Measurements from ENCODE around the gene GNAQ.
A peak's percentile ranks its signal among the peaks of the same experiment; 100 is the strongest.
"Not testable (repeated sequence)": the region's sequence is repeated elsewhere in the genome, so short reads cannot be mapped to it uniquely, and the experiment has no call there.

The GNAQ gene

DNA sequence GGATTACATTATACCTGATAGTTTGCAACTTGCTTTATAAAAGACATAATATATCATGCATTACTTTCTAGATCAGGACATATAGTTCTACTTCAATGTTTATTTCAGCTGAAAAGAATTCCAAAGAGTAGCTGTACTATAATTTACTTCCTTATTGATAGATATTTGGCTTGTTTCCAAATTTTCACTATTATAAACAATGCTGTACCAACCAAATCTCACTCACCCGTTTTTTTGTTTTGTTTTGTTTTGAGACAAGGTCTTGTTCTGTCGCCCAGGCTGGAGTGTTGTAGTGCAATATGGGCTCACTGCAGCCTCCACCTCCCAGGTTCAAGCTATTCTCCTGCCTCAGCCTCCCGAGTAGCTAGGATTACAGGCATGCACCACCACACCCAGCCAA, 132.7 kb downstream of the GNAQ start:
- no peak for FAIRE-seq

DNA sequence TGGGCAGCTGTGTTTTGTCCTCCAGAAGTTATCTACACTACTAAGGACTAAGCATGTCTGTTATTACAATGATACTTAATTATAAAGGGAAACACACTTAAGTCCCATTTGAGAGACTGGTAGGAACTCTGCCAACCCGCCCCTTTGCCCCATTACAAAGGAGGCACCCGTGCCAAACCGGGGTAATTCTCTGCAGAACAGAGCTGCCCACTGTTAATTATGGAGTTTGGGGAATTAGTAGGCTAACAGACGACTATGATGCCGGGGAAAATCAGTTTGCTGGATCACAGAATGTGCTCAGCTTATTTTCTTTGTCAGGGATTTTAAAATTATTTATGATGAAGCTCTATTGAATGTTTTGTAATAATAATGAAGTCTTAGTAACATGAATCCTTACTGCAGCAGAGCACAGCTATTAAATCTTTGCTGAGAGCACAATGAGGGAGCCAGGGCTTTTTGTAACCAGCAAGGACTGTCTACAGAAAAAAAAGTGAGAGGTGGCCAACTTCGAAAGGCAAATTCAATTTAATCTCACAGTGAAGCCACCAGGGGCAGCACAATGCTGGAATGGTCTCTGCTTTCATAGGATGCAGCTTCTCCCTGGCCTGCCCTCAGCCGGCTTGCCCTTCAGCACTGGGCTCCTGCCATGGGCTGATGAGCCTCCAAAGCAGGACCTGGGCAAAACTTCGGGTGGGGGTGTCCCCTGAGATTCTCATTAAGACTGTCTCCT, 134.5 kb downstream of the GNAQ start:
- FAIRE-seq, result no peak

DNA sequence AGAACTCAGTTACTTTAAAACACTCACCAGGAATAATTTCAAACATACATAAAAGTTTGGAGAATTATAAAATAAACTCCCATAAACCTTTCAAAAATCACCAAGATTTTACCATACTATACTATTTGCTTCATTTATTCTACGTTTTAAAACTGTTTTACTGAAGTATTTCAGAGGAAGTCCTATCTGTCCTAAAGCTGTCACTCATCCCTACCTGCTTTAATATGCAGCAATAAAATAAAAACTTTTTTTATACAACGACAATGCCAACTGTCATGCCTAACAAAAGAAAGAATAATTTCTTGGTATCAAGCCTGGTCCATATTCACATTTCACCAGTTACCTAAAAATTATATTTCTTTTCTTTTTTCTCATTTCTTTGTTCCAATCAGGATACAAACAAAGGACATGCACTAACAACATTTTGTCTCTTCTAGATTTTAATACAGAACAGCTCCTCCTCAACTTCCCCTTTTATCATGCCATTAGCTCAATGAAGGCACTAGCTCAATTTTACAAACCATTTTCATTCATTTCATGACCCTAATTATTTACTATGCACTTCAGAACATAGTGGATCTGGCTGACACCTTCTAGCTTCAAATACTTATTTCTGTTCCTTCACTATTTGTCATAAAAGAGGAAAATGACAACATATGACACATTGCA, 135.2 kb downstream of the GNAQ start:
- no peak for FAIRE-seq

DNA sequence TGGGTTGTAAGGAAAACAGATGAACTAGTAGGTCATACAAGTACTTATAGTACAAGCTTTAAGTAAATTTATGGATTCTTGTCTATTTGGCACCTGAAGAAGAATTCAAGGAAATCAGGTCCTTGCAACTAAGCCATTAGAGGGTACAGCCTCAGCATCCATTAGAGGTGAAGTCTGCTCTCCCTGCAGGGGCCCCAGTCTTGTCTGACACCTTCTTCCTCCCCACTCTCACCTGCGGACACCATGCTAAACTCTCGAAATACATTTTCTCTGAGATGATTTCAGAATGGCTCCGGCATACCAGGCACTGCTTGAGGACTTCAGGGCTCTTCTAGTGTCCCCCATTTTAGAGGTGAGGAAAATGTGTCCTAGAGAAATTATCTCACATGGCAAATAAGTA, 137.9 kb downstream of the GNAQ start:
- no peak for FAIRE-seq

DNA sequence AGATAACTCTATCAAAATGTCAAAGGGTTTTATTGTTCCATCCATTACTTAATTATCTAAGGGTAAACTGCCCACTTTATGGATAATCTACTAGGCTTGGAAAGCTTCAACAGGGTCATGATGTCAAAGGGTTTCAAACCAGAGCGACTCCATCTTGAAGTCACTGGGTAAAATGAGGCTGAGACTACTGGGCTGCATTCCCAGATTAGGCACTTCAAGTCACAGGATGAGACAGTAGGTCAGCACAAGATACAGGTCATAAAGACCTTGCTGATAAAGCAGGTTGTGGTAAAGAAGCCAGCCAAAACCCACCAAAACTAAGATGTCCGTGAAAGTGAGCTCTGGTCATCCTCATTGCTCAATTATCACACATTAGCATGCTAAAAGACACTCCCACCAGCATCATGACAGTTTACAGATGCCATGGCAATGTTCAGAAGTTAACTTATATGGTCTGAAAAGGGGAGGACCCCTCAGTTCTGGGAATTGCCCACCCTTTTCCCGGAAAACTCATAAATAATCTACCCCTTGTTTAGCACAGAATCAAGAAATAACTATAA, 138.6 kb downstream of the GNAQ start:
- FAIRE-seq, result no peak

DNA sequence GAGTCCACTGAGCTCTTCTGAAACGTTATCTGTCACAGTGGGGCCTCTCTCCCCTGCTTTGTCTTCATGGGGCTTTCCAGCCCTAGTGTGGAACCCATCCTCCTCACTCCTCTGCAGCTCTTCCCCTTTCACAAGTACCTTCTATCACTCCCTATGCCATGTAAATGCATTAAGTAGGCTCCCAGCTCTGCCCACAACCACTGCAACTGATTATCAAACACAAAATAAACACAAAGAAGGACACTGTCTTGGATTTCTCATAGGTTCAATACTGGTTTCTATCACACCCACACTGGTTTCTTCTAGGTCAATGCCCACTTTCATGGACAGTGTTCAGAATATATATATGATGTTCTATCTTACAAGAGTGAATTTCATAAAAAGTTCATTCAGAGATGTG, 139.4 kb downstream of the GNAQ start:
- FAIRE-seq, result peak; percentile 43

DNA sequence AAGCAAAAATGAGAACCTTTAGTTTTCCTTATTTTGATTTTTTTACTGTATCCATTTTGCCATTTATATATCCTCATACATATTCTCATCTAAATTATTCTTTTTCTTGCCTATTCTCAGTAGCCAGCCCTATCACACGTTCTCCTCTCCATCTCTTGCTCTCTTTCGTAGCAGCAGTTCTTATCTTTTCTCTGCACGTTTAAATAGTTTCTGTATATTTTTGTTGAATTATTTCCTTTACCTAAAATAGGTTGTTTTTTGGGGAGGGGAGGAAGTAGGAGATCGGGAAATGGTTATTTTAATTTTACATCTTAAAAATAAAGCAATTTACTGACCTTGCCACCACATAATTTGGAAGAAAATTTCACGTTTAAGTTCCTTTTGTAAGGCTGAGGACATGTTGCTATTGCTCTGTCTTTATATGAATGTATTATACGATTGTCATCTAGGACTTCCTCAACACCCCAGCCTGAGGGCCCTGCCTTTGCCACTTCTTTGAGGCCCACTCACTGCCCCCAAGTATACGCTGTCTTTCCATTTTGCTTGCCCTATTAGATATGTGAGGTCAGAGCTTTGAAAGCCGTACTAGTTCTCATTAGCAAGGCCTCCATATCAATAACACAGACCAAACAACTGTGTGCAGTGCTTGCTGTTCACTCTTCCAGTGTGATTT, 140.3 kb downstream of the GNAQ start:
- FAIRE-seq, result no peak

DNA sequence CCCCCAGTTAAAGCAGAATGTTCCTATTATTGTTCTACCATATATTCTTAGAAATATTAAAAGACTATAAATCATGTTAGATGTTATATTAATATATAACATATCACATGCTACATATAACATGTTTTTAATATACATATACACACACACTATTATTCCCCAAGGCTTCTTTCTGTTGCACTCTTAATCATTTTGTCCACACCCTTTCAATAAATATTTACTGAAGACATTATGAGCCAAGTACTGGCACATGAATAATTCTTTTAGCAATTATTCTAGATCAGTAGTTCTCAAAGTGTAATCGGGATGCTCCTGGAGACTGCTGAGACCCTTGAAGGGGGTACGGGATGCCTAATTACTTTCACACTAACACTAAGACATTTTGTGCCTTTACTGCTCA, 143.9 kb downstream of the GNAQ start:
- no peak for FAIRE-seq

DNA sequence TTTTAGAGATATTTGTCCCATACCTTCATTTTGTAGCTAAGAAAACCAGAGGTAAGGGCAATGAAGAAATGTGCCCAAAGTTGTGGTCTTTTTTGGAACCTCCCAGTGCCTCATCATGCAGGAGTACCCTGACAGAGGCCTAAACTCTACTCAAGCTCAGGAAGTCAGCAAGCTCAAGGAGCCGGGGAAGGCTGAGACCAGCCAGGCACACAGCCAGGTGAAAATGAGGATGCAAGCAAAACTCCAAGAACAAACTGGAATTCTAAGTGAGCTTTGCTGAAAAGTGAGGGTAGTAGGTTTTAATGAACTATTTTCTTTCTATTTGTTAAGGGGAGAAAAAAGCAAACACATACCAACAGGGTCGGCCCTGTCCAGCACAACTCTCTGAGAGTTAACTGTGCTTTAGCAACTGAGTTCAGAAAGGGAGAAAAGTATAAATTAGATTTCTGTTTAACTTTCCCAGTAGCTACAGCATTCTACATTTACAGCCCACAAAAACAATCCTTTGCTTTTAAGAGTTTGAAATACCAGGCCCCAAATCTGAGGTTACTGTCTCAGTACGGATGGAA, 146.4 kb downstream of the GNAQ start:
- no peak for FAIRE-seq

DNA sequence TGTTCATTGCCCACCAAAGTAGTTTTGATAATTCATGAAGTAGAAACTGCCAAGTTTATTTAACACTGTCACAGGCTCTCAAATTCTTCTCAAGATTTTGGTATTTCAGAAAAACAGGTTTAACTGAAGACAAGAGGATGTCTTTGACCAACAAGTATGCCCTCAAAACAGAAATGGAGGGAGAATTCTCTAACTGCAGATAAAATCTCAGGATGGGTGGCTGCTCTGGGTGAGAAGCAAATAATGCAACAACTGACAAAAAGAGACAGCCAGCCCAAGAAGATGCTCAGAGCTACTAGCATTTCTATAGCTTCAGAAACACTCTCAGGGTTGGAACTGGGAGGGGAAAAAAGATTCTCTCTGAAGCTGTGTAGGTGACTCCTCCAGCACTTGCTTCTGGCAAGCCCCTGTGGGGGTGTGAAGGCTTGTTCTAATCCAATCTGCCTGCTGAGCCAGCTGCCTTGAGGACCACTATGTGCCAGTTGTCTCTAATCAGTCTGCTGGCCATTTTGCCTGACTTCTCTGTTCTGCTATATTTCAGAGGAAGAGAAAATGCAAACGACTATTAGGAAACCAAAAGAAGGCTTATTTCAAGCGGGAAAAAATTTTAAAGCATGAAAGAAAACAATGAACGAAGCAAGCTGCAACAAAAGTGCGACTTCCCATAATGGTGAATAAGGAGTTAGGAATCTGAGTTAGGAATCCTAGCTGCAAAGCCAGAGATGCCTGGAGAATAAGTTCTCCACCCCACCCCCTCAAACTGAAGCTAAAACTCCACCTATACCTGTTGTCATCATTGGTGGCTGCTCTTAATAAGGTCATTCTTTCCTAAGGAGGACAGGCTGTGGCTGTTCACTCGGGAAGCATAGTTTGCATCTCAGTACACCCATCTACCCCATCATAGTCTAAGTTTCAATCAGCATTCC, 147.5 kb downstream of the GNAQ start:
- FAIRE-seq, result no peak

DNA sequence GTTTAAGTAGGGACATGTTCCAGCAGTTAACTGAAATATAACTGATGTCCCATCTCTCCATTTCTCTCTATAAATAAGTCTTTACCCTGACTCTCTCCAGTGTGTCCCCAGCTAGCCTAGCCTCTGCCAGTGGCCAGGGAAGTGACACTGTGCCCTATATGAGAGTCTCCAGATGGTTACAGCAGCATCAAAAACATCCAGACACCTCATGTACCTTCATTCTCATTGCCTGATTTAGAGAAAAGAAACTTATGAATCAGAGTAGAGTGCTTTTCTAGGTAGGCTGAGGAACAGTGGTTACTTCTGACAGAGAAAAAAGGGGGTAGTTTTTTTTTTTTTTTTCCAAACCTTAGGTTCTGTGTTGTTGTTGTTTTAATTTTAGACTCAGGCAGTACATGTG, 148.5 kb downstream of the GNAQ start:
- no peak for FAIRE-seq

DNA sequence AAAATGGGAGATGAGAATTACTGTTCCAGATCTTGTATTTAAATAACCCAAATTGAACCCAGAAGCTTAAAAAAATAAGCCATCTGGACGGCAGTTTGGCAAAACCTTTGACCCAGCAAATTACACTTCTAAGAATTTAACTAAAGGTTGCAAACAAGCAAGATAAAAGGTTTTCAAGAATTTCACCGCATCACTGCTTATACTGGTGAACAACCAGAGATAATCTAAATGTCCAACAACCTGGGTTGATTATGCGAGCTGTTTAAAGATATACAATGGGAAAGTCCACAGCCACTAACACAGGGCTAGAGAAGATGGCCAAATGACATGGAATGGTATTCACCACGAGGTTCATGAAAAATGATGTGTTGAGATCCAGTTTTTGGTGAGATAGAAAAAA, 149.3 kb downstream of the GNAQ start:
- FAIRE-seq, result no peak

DNA sequence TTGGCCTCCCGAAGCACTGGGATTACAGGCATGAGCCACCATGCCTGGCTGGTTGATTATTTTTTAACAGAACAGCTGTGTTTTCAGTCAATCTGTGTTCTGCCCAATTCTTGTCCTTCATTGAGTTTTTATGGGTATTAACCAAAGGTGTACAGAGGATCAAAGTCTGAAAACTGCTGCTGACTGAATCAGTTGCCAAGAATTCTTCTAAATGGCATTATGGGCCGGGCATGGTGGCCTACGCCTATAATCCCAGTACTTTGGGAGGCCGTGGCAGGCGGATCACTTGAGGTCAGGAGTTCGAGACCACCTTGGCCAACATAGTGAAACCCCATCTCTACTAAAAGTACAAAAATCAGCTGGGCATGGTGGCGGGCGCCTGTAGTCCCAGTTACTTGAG, 150.0 kb downstream of the GNAQ start:
- not testable (repeated sequence) for FAIRE-seq

DNA sequence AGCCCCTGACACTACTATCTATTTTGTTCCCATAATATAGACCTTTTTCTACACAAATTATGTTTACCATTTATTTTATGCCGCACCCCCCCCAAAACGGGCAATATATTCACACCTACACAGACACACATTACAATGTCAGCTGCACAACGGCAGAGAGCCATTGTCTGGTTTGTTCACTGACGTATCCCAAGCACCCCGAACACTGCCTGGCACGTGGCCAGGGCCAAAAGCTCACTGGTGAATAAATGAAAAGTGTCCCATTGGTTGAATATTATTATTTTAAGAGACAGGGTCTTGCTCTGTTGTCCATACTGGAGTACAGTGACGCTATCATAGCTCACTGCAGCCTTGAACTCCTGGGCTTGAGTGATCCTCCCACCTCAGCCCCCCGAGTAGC, 150.5 kb downstream of the GNAQ start:
- no peak for FAIRE-seq

DNA sequence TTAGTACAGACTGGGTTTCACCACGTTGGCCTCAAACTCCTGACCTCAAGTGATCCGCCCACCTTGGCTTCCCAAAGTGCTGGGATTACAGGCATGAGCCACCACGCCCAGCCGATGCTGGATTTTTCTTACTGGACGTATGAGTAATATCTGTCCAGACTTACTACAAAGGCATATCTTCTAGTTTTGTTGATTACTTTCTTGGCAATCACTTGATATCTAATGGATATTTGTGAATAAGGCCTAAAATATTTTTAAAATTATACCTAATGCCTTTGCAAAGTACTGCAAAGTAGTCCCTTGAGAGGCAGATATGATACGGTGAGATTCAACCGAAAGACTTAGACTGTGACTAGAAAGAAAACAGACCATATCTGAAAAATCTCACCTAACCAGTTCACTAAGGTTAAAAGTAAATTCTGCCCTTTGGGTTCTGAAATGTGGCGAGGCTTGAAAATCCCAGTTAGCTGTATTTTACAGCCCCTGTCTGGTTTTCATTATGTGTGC, 152.1 kb downstream of the GNAQ start:
- no peak for FAIRE-seq

DNA sequence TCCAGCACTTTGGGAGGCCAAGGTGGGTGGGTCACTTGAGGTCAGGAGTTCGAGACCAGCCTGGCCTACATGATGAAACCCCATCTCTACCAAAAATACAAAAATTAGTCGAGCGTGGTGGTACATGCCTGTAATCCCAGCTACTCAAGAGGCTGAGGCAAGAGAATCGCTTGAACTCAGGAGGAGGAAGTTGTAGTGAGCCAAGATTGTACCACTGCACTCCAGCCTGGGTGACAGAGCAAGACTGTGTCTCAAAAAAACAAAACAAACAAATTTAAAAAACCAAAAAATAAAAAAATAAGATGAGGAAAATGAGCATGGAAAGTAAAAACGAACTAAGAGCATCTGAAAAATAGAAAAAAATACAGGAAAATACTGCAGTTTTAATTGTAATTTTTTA, 152.8 kb downstream of the GNAQ start:
- FAIRE-seq, result not testable (repeated sequence)

DNA sequence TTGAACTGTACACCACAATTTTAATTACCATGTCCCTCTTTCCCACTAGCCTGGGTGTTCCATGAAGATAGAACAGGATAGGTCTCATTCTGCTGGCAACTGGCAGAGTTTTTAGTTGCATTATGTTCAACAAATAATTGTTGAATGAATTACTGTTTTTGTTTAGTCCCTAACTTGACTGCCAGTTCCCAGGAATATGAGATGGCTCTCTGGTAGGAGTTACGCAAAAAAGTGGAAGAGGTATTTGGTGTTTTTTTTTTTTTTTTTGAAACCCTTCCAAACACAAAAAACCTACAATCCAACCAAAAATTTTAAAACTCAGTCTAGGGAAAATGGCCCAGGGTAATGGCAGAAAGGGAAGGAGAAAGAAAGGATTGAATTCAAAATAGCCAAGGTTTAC, 153.6 kb downstream of the GNAQ start:
- no peak for FAIRE-seq

DNA sequence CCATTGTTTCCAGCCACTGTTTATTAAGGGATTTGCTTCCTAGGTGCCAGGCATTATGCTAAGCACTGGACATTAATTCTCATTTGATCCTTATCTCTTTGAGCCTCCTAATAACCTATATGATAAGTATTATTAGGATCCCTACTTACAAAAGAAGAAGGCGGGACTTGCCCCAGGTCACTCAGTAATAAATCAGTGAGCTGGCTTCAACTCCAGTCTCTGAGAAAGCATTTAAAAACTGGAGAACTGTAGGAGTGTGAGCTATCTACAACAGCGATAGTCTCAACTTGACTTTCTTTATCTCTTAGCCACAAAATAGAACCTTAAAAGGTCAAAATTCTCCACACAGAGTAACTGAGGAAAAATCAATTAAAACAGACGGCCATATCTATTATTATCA, 155.0 kb downstream of the GNAQ start:
- no peak for FAIRE-seq

DNA sequence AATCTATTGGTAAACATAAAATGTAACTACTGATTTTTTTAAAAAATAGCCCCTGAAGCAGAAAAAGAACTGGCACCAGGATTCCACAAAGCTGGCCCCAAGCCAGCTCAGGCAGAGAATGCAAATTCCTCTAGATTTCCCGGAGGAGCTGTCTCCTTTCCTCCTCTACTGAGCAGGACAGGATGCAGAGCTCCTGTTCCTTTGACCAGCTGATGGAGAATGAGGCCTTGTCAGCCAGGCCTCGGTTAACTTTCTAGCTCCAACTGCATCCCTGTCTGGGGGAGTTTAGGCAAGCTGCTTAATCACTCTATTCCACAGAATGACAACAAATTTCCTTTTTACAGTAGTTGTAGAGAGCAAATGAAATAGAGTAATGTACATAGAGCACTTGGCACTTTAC, 155.5 kb downstream of the GNAQ start:
- FAIRE-seq, result no peak

DNA sequence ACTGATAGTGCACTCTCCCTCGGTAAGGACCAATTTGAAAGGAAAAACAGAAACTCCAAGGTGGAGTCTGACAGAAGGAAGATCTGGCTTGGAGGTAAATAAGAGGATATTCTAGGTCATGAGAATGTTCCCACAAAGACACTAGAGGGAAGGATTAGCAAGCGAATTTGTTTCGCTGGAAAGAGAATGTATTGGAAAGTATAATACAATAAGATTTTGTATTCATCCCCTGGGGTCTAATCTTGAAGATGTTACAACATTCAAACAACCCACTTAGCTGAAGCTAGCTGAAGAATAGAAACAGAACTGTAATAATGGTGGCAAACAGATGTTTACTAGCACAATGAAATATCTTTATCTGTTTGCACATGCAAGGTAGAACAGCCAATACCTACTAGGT, 158.7 kb downstream of the GNAQ start:
- FAIRE-seq, result no peak

DNA sequence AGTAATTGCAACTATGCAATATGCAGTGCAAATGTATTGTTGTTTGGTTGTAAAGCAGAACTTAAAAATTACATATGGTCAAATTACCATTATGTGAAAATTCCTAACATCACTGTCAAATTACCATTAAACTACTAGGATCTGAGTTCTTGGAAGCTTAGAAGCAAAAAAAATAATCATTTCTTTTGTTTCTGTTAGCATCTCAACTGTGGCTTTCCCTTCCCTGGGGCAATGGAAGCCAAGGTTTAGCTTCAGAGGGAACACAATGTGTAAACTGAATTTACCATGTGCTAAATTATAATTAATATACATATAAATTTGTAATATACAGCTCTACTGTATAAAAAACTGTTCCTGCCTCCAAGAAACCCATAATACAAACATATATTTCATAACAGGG, 159.4 kb downstream of the GNAQ start:
- no peak for FAIRE-seq

DNA sequence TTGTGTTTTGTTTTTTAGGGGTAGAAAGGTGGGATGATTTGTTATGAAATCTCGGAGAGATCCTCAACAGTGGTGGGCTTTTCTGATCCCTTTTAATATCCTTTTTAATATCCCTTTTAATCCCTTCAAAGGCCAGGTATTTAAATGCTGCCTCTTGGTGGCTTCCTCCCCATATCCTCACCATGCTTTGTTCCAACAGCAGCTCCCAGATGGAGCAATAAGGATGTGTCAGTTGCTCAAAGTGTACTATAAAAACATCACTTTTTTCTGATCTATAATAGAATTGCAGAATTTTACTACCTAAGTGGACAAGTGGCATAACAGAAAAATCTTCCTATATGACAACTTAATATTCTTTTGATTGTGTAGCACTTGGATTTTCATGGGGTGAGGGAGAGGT, 160.1 kb downstream of the GNAQ start:
- FAIRE-seq, result no peak
